Lung (tissue), 12 donors: ENCODE results near the gene DRD5. TPM values are rescaled to one million over a fixed set of nuclear protein-coding genes. Genes with fewer than 3 reads are reported as not detected.
A peak's percentile ranks its signal among the peaks of the same experiment; 100 is the strongest.

ENCODE experiments used
- ATAC-seq: fragments of 200-7000 bp; cut with Tn5 transposase; one replicate; pipeline ENCODE4 v1.9.1; 2020; ENCODE audit warnings: moderate number of reproducible peaks; ENCODE audit not compliant: insufficient read depth, low FRiP score
- DNase-seq, 3 donors: peaks; one replicate each; pipeline ENCODE4 v3.0.0-alpha.2; 2013 to 2017
- H3K27ac ChIP-seq, 2 donors: one replicate each; pipeline ENCODE4 v1.5.1; 2013; ENCODE audit warnings: mild to moderate bottlenecking in 2 of 2, moderate library complexity in 2 of 2, control low read depth in 1 of 2, inconsistent platforms in 1 of 2, low read depth in 1 of 2, low read length in 1 of 2
- H3K27me3 ChIP-seq, 3 donors: one replicate each; pipeline ENCODE4 v1.5.1; 2013; ENCODE audit warnings: low read length in 2 of 3; ENCODE audit not compliant: control insufficient read depth in 3 of 3, insufficient read depth in 3 of 3
- H3K36me3 ChIP-seq, 4 donors: one replicate each; pipeline ENCODE4 v1.5.1; 2013; ENCODE audit warnings: low read length in 4 of 4, mild to moderate bottlenecking in 1 of 4, moderate library complexity in 1 of 4; ENCODE audit not compliant: control insufficient read depth in 4 of 4, insufficient read depth in 4 of 4
- H3K4me1 ChIP-seq, 5 donors: one replicate each; pipeline ENCODE4 v1.5.1; 2013; ENCODE audit warnings: low read length in 5 of 5, mild to moderate bottlenecking in 2 of 5, moderate library complexity in 1 of 5; ENCODE audit not compliant: control insufficient read depth in 5 of 5, insufficient read depth in 5 of 5
- H3K4me3 ChIP-seq: one replicate; pipeline ENCODE4 v1.5.1; 2013; ENCODE audit warnings: mild to moderate bottlenecking, control low read depth, moderate library complexity
- H3K9ac ChIP-seq, 2 donors: one replicate each; pipeline ENCODE4 v1.5.1; 2013; ENCODE audit warnings: low read length in 2 of 2, control low read depth in 1 of 2; ENCODE audit not compliant: insufficient read depth in 1 of 2
- H3K9me3 ChIP-seq, 4 donors: one replicate each; pipeline ENCODE4 v1.5.1; 2013; ENCODE audit warnings: low read length in 3 of 4, mild to moderate bottlenecking in 1 of 4, moderate library complexity in 1 of 4; ENCODE audit not compliant: control insufficient read depth in 4 of 4, insufficient read depth in 3 of 4
- WGBS, 2 donors: extraction: QIAGEN DNeasy Blood & Tissue Kit; methylation state at CpG; one replicate each; pipeline ENCODE4 v1.1.7; 2013; 5-methylcytosine and 5-hydroxymethylcytosine counted together
- polyA plus RNA-seq, 2 donors: library from polyadenylated mRNA; stranded (reverse); fragments of 200-250 nt; gene quantifications; one replicate each; pipeline ENCODE4 v1.2.1, GENCODE V29; 2013
- total RNA-seq, 2 donors: library from RNA; depleted of rRNA in 1 of 2; stranded (reverse); fragments of >200 nt in 1 of 2; gene quantifications; one replicate each; pipeline ENCODE4 v1.2.1, GENCODE V29; 2014 to 2021
- TF ChIP-seq, protein P1 (sequence below): IDR thresholded peaks from 2 replicates; pipeline ENCODE4 v1.5.1; 2012; ENCODE audit warnings: mild to moderate bottlenecking; ENCODE audit errors: control extremely low read depth, extremely low read depth
- donor health status: control.
- donor health status: control.
- donor health status: Bipolar disorder and iron deficiency.
- donor health status: healthy.
- donor health status: DM: yes; HTN: yes; CAD: no.

The DRD5 gene
- total and polyA plus RNA-seq, 4 donors = 0.02 TPM; not detected in 3

DNA sequence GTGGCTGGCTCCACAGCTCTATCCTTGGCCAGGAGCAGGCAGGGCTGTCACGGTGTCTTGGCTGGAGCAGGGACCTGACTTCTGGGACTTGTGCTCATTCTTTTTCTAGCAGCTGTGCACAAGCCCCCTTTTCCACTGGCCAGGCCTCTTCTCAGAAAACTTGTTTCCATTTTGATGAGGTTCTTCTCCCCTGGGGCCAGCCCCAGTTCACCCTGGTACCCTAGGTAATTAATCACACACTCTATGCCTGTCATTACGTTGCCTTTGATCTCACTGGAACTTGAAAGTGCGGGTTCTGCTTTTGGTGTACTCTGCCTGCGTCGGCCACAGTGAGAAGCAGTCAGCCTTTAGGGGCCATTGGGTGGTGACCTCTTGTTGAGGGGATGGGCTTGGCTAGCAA lies 26.6 kb downstream of the DRD5 start:
- Histone ChIP-seq H3K27me3 (no peaks in the 10 kb centered on the region), H3K4me3 (no peak overlapping the region), H3K9ac (no peak overlapping the region), H3K4me1 (peaks cover 0 to 5% (median 0%) of the 10 kb centered on the region in 5 donors), H3K9me3 (peaks cover 0 to 2% (median 0%) of the 10 kb centered on the region in 4 donors), H3K36me3 (no peaks in the 10 kb centered on the region), H3K27ac (no peak overlapping the region)
- TF ChIP-seq, protein P1, sequence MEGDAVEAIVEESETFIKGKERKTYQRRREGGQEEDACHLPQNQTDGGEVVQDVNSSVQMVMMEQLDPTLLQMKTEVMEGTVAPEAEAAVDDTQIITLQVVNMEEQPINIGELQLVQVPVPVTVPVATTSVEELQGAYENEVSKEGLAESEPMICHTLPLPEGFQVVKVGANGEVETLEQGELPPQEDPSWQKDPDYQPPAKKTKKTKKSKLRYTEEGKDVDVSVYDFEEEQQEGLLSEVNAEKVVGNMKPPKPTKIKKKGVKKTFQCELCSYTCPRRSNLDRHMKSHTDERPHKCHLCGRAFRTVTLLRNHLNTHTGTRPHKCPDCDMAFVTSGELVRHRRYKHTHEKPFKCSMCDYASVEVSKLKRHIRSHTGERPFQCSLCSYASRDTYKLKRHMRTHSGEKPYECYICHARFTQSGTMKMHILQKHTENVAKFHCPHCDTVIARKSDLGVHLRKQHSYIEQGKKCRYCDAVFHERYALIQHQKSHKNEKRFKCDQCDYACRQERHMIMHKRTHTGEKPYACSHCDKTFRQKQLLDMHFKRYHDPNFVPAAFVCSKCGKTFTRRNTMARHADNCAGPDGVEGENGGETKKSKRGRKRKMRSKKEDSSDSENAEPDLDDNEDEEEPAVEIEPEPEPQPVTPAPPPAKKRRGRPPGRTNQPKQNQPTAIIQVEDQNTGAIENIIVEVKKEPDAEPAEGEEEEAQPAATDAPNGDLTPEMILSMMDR = no peak
- WGBS, 2 donors = 74 to 82% methylated on average over 5 of the region's 5 CpGs
- DNase-seq (no peak), ATAC-seq (no peak)

- Histone ChIP-seq H3K27ac (no peak overlapping the region), H3K36me3 (no peaks in the 10 kb centered on the region), H3K27me3 (peaks cover 0 to 7% (median 0%) of the 10 kb centered on the region in 3 donors), H3K4me1 (peaks cover 0 to 8% (median 0%) of the 10 kb centered on the region in 5 donors), H3K4me3 (no peak overlapping the region), H3K9ac (no peak overlapping the region), H3K9me3 (peaks cover 0 to 2% (median 0%) of the 10 kb centered on the region in 4 donors)
- WGBS, 2 donors = 47 to 62% methylated on average over 3 of the region's 3 CpGs
- DNase-seq = peak in 1 of 3 donors; percentile 12
- TF ChIP-seq, protein P1 = no peak
- ATAC-seq = no peak
Measured at GRCh38 chr4:9811806-9812205, 30.4 kb downstream of the DRD5 start.

DNA sequence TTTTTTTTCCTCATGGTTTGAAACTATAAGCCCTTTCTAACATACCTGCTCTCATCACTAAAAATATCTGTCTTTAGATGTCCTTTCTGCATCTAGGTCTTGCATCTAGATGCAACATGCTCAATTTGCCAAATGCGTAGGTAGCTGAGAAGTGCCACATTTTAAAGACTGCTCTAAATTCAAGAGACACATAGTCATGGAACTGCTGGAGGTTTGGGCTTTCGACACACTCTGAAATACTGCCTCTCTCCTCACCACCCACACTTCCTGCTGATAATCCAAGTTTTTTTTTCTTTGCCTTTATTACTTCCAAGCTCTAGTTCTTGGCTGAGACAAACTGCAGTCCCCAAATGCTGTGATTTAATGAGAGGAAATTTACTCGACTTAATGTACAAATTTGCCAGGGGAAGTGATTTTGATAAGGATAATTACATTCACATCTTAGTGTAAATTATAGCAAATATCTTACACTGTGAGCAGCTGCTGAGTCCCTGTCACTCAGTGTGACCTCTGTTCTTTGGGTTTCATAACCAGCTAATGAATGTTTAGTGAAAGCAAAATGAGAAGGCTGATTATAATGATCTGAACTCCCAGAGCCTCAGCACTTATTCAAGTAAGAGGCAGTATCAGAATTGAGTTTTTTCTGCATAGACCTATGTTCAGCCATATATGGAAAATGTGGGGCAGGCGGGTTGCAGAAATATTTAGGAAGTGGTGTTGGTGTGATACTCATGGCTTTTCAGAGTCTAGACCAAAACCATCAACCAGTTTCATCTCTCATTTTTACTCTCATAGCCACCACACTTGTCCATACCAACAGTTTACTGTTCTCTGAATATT lies 31.3 kb downstream of the DRD5 start:
- ATAC-seq = no peak
- H3K4me1 ChIP-seq = peaks cover 0 to 8% (median 0%) of the 10 kb centered on the region in 5 donors
- peaks cover 0 to 2% (median 0%) of the 10 kb centered on the region in 4 donors for H3K9me3 ChIP-seq
- peak in 2 of 3 donors; percentile 44 to 69 for DNase-seq
- no peak overlapping the region for H3K4me3 ChIP-seq
- no peaks in the 10 kb centered on the region for H3K36me3 ChIP-seq
- no peak overlapping the region for H3K9ac ChIP-seq
- H3K27ac ChIP-seq = no peak overlapping the region
- TF ChIP-seq, protein P1 = no peak
- H3K27me3 ChIP-seq = peaks cover 0 to 7% (median 0%) of the 10 kb centered on the region in 3 donors
- 41 to 46% methylated on average over 4 of the region's 4 CpGs for WGBS, 2 donors
